Small intestine (tissue), 7 donors: ENCODE data around the gene SASH1. TPM values are rescaled to one million over a fixed set of nuclear protein-coding genes. Genes with fewer than 3 reads are reported as not detected.
A peak's percentile ranks its signal among the peaks of the same experiment; 100 is the strongest.

Experiments used
- DNase-seq, 2 donors: peaks; one replicate each; pipeline versions ENCODE4 v3.0.0 to v3.0.0-alpha.2; 2013
- FAIRE-seq: peaks from 2 replicates; lab custom pipeline; 2012; peaks lifted over from hg19 to GRCh38; lab: Jason Lieb, UNC
- H3K27ac ChIP-seq, 3 donors: one replicate each; pipeline ENCODE4 v1.5.1; 2013; ENCODE audit warnings: low read length in 2 of 3, mild to moderate bottlenecking in 2 of 3, control low read depth in 1 of 3, inconsistent platforms in 1 of 3, low read depth in 1 of 3, moderate library complexity in 1 of 3
- H3K27me3 ChIP-seq, 3 donors: one replicate each; pipeline ENCODE4 v1.6.1; 2013; ENCODE audit warnings: low read length in 3 of 3, inconsistent platforms in 1 of 3; ENCODE audit not compliant: control insufficient read depth in 3 of 3, insufficient read depth in 3 of 3
- H3K36me3 ChIP-seq, 3 donors: one replicate each; pipeline ENCODE4 v1.6.1; 2013; ENCODE audit warnings: low read length in 3 of 3, inconsistent platforms in 1 of 3, low read depth in 1 of 3, mild to moderate bottlenecking in 1 of 3, moderate library complexity in 1 of 3; ENCODE audit not compliant: control insufficient read depth in 3 of 3, insufficient read depth in 2 of 3
- H3K4me1 ChIP-seq, 3 donors: one replicate each; pipeline ENCODE4 v1.6.1; 2013; ENCODE audit warnings: low read length in 2 of 3, inconsistent platforms in 1 of 3, low read depth in 1 of 3, mild to moderate bottlenecking in 1 of 3, moderate library complexity in 1 of 3; ENCODE audit not compliant: control insufficient read depth in 3 of 3, insufficient read depth in 2 of 3
- H3K4me3 ChIP-seq, 3 donors: one replicate each; pipeline ENCODE4 v1.5.1; 2013; ENCODE audit warnings: low read length in 3 of 3, control low read depth in 1 of 3, inconsistent platforms in 1 of 3, low read depth in 1 of 3, mild to moderate bottlenecking in 1 of 3, moderate library complexity in 1 of 3
- H3K9me3 ChIP-seq, 2 donors: one replicate each; pipeline ENCODE4 v1.6.1; 2013; ENCODE audit warnings: low read depth in 1 of 2, low read length in 1 of 2; ENCODE audit not compliant: control insufficient read depth in 2 of 2, insufficient read depth in 1 of 2
- WGBS, 3 donors: extraction: QIAGEN DNeasy Blood & Tissue Kit; methylation state at CpG; one replicate each; pipeline ENCODE4 v1.1.7; 2013; 5-methylcytosine and 5-hydroxymethylcytosine counted together
- polyA plus RNA-seq, 4 donors: library from polyadenylated mRNA; stranded (reverse) in 3 of 4; unstranded in 1 of 4; fragments of 200-250 nt in 3 of 4; fragments of 120-200 nt in 1 of 4; gene quantifications; one replicate each; pipeline versions ENCODE4 v1.2.1 to v1.2.3, GENCODE V29; 2013
- donor health status: healthy with polysubstance abuse.
- donor health status: control.
- donor health status: control.
- donor health status: Bipolar disorder and iron deficiency.
- donor health status: healthy.

The SASH1 gene
- polyA plus RNA-seq, 4 donors = 1.3 to 16.1 (median 8.0) TPM

GRCh38 chr6:148509800-148510581 is 167.4 kb downstream of the SASH1 start:
- DNase-seq (peak in 1 of 2 donors; percentile 59), FAIRE-seq (no peak)
- H3K9me3 ChIP-seq = no peaks in the 10 kb centered on the region
- peak overlapping the region in 2 of 3 donors; percentile 67 to 95 for H3K27ac ChIP-seq
- no peaks in the 10 kb centered on the region for H3K27me3 ChIP-seq
- peaks cover 0 to 2% (median 0%) of the 10 kb centered on the region in 3 donors for H3K36me3 ChIP-seq
- H3K4me3 ChIP-seq = peak overlapping the region in 1 of 3 donors; percentile 34
- 22 to 49% (median 42%) methylated on average over 6 of the region's 6 CpGs for WGBS, 3 donors
- no peaks in the 10 kb centered on the region for H3K4me1 ChIP-seq

GRCh38 chr6:148513145-148514071 is 170.8 kb downstream of the SASH1 start:
- Histone ChIP-seq H3K9me3 (no peaks in the 10 kb centered on the region), H3K36me3 (peaks cover 0 to 22% (median 0%) of the 10 kb centered on the region in 3 donors), H3K4me1 (no peaks in the 10 kb centered on the region), H3K27ac (peak overlapping the region in 2 of 3 donors; percentile 67 to 81), H3K27me3 (no peaks in the 10 kb centered on the region), H3K4me3 (no peak overlapping the region)
- no peak for FAIRE-seq
- 62 to 89% (median 84%) methylated on average over 14 of the region's 14 CpGs for WGBS, 3 donors
- DNase-seq = no peak

GRCh38 chr6:148514091-148514845 is 171.6 kb downstream of the SASH1 start:
- no peaks in the 10 kb centered on the region for H3K9me3 ChIP-seq
- H3K27me3 ChIP-seq = no peaks in the 10 kb centered on the region
- 69 to 83% (median 81%) methylated on average over 13 to 14 of the region's 14 CpGs for WGBS, 3 donors
- no peak for FAIRE-seq
- H3K27ac ChIP-seq = peak overlapping the region in 2 of 3 donors; percentile 67 to 81
- no peak overlapping the region for H3K4me3 ChIP-seq
- DNase-seq = no peak
- H3K4me1 ChIP-seq = no peaks in the 10 kb centered on the region
- peaks cover 0 to 24% (median 0%) of the 10 kb centered on the region in 3 donors for H3K36me3 ChIP-seq

GRCh38 chr6:148516217-148516616 is 173.6 kb downstream of the SASH1 start:
- DNase-seq (no peak), FAIRE-seq (no peak)
- no peak overlapping the region for H3K27ac ChIP-seq
- no peaks in the 10 kb centered on the region for H3K27me3 ChIP-seq
- H3K9me3 ChIP-seq = no peaks in the 10 kb centered on the region
- peaks cover 2 to 38% (median 3%) of the 10 kb centered on the region in 3 donors for H3K36me3 ChIP-seq
- H3K4me3 ChIP-seq = no peak overlapping the region
- no peaks in the 10 kb centered on the region for H3K4me1 ChIP-seq
- WGBS, 3 donors = 78 to 88% (median 80%) methylated on average over 7 of the region's 7 CpGs

GRCh38 chr6:148516617-148517016 is 174.0 kb downstream of the SASH1 start:
- 76 to 83% (median 81%) methylated on average over 4 of the region's 4 CpGs for WGBS, 3 donors
- Histone ChIP-seq H3K27me3 (no peaks in the 10 kb centered on the region), H3K9me3 (no peaks in the 10 kb centered on the region), H3K27ac (no peak overlapping the region), H3K4me3 (no peak overlapping the region), H3K4me1 (no peaks in the 10 kb centered on the region), H3K36me3 (peaks cover 2 to 38% (median 3%) of the 10 kb centered on the region in 3 donors)
- DNase-seq = no peak
- FAIRE-seq = no peak

- DNase-seq (no peak), FAIRE-seq (no peak)
- no peak overlapping the region for H3K27ac ChIP-seq
- H3K27me3 ChIP-seq = no peaks in the 10 kb centered on the region
- 90 to 97% (median 93%) methylated on average over 10 of the region's 10 CpGs for WGBS, 3 donors
- peaks cover 2 to 39% (median 3%) of the 10 kb centered on the region in 3 donors for H3K36me3 ChIP-seq
- no peaks in the 10 kb centered on the region for H3K4me1 ChIP-seq
- H3K4me3 ChIP-seq = no peak overlapping the region
- no peaks in the 10 kb centered on the region for H3K9me3 ChIP-seq
These were observed 174.8 kb downstream of the SASH1 start for GRCh38 chr6:148517470-148517869.

DNA sequence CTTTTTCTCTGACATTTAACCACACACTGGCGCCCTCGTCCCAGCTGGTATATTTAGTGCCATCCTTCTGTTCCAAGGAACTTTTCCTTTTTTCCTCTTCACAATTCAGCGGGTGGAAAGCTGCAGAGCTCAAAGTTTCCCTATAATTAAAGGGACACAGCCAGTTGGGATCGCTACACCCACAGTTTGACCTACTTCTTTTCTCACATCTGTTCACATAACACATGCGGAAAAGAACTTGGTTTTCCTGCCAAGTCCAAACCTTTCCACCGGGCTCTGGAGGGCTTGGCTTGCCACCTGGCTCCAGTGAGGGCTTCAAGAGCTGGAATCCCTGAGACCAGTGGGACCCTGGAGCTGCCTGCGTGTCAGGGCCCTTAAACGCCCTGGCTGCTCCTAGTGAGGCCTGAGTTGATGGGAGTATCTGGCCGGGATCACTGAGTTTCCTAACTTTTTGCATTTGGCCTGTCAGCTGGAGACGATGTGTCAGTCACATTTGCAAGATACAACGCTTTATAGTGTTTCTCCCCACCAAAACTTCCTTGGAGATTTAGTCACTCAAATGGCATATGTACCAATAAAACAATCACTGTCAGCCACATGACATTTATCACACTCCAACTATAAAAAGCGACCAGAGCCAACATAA is 176.0 kb downstream of the SASH1 start:
- no peak for DNase-seq
- H3K9me3 ChIP-seq = no peaks in the 10 kb centered on the region
- H3K27me3 ChIP-seq = no peaks in the 10 kb centered on the region
- FAIRE-seq = no peak
- no peak overlapping the region for H3K4me3 ChIP-seq
- peaks cover 2 to 37% (median 3%) of the 10 kb centered on the region in 3 donors for H3K36me3 ChIP-seq
- WGBS, 3 donors = 73 to 83% (median 82%) methylated on average over 12 of the region's 12 CpGs
- no peaks in the 10 kb centered on the region for H3K4me1 ChIP-seq
- H3K27ac ChIP-seq = peak overlapping the region in 1 of 3 donors; percentile 7
